ENCODE data around the gene PDLIM1. TPM values are rescaled to one million over a fixed set of nuclear protein-coding genes. Genes with fewer than 3 reads are reported as not detected.

The PDLIM1 gene
- total RNA-seq, 1 experiment from 2014 or later = 183 TPM

DNA sequence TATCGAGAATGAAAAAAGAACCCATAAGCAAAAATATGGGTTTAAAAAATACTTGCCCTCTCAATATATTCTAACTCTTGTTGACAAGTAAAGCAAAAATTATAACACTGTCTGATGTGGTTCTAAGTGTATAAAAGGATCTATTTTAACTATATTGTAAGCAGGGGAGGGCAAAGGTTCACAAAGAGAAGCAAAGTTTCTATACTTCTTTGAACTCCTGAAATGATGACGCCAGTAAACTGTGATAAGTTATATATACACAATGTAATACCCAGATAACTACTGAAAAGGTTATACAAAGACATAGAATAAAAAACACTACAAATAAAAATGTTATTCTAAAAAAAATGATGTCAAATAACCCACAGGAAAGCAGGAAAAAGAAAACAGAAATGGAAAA is 37.1 kb downstream of the PDLIM1 start:
- POLR2A ChIA-PET = no interaction called here
- Histone ChIP-seq H3K27me3 (ENCODE audit: control insufficient read depth, insufficient read depth, low read length) (no peaks in the 10 kb centered on the region), H3K36me3 (ENCODE audit: control insufficient read depth, insufficient read depth, low read length) (no peaks in the 10 kb centered on the region), H3K4me3 (ENCODE audit: low read depth in 2 of 2, low read length in 2 of 2) (no peak overlapping the region), H3K4me1 (ENCODE audit: control insufficient read depth, insufficient read depth, low read length) (no peaks in the 10 kb centered on the region), H3K27ac (ENCODE audit: low read length) (no peak overlapping the region), H3K9me3 (ENCODE audit: control insufficient read depth, insufficient read depth, low read depth, low read length) (no peaks in the 10 kb centered on the region)
- in situ Hi-C loops (cut with HindIII; ENCODE audit: low pct_unique_long_range_greater_than_20kb, low sequenced_read_pairs) (no loop called here), intact Hi-C loops (cut with micrococcal nuclease; ENCODE audit: unreplicated experiment) (no loop called here)
- DNase-seq (ENCODE audit: low read depth, low spot score) (no peak), ATAC-seq (no peak)
- CTCF ChIA-PET = no interaction called here
- no TSS peak for BruUV-seq (replicated peaks)
- TF ChIP-seq, protein P1, sequence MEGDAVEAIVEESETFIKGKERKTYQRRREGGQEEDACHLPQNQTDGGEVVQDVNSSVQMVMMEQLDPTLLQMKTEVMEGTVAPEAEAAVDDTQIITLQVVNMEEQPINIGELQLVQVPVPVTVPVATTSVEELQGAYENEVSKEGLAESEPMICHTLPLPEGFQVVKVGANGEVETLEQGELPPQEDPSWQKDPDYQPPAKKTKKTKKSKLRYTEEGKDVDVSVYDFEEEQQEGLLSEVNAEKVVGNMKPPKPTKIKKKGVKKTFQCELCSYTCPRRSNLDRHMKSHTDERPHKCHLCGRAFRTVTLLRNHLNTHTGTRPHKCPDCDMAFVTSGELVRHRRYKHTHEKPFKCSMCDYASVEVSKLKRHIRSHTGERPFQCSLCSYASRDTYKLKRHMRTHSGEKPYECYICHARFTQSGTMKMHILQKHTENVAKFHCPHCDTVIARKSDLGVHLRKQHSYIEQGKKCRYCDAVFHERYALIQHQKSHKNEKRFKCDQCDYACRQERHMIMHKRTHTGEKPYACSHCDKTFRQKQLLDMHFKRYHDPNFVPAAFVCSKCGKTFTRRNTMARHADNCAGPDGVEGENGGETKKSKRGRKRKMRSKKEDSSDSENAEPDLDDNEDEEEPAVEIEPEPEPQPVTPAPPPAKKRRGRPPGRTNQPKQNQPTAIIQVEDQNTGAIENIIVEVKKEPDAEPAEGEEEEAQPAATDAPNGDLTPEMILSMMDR (IDR thresholded peaks at IDR 0.05) = no peak

DNA sequence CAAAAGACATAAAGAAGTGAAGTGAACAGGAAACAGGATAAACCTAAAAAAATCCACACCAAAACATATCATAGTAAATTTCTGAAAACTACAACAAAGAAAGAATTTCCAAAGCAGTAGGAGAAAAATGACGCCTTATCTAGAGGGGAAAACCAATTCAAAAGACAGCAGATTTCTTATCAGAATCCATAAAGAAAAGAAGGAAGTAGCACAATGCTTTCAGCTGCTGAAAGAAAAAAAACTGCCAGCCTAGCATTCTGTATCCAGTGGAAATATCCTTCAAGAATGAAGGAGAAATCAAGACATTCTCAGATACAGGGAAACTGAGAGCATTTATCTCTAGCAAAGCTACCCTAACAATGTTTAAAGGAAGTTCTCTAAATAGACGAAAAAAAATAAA is 37.8 kb downstream of the PDLIM1 start:
- CTCF ChIA-PET = no interaction called here
- Histone ChIP-seq H3K4me1 (ENCODE audit: control insufficient read depth, insufficient read depth, low read length) (peaks cover 2% of the 10 kb centered on the region), H3K9me3 (ENCODE audit: control insufficient read depth, insufficient read depth, low read depth, low read length) (no peaks in the 10 kb centered on the region), H3K36me3 (ENCODE audit: control insufficient read depth, insufficient read depth, low read length) (no peaks in the 10 kb centered on the region), H3K27me3 (ENCODE audit: control insufficient read depth, insufficient read depth, low read length) (no peaks in the 10 kb centered on the region), H3K27ac (ENCODE audit: low read length) (no peak overlapping the region), H3K4me3 (ENCODE audit: low read depth in 2 of 2, low read length in 2 of 2) (no peak overlapping the region)
- in situ Hi-C loops (cut with HindIII; ENCODE audit: low pct_unique_long_range_greater_than_20kb, low sequenced_read_pairs) = no loop called here
- ATAC-seq (no peak), DNase-seq (ENCODE audit: low read depth, low spot score) (no peak)
- no TSS peak for BruUV-seq (replicated peaks)
- POLR2A ChIA-PET = no interaction called here
- intact Hi-C loops (cut with micrococcal nuclease; ENCODE audit: unreplicated experiment) = no loop called here
- TF ChIP-seq SIN3A (IDR thresholded peaks at IDR 0.05; ENCODE audit: borderline replicate concordance, insufficient read depth, low read depth, low read length) (no peak), POLR2AphosphoS5 (IDR thresholded peaks at IDR 0.05; ENCODE audit: low read depth, low read length) (no peak), TCF7L2 (IDR thresholded peaks at IDR 0.05; ENCODE audit: low read depth, low read length) (no peak)
- TF ChIP-seq, protein P1 (IDR thresholded peaks at IDR 0.05) = no peak
- TF ChIP-seq, protein P2, sequence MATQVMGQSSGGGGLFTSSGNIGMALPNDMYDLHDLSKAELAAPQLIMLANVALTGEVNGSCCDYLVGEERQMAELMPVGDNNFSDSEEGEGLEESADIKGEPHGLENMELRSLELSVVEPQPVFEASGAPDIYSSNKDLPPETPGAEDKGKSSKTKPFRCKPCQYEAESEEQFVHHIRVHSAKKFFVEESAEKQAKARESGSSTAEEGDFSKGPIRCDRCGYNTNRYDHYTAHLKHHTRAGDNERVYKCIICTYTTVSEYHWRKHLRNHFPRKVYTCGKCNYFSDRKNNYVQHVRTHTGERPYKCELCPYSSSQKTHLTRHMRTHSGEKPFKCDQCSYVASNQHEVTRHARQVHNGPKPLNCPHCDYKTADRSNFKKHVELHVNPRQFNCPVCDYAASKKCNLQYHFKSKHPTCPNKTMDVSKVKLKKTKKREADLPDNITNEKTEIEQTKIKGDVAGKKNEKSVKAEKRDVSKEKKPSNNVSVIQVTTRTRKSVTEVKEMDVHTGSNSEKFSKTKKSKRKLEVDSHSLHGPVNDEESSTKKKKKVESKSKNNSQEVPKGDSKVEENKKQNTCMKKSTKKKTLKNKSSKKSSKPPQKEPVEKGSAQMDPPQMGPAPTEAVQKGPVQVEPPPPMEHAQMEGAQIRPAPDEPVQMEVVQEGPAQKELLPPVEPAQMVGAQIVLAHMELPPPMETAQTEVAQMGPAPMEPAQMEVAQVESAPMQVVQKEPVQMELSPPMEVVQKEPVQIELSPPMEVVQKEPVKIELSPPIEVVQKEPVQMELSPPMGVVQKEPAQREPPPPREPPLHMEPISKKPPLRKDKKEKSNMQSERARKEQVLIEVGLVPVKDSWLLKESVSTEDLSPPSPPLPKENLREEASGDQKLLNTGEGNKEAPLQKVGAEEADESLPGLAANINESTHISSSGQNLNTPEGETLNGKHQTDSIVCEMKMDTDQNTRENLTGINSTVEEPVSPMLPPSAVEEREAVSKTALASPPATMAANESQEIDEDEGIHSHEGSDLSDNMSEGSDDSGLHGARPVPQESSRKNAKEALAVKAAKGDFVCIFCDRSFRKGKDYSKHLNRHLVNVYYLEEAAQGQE (IDR thresholded peaks at IDR 0.05; ENCODE audit: insufficient read depth in 1 of 2, low read depth in 2 of 2, low read length in 1 of 2) = no peak

DNA sequence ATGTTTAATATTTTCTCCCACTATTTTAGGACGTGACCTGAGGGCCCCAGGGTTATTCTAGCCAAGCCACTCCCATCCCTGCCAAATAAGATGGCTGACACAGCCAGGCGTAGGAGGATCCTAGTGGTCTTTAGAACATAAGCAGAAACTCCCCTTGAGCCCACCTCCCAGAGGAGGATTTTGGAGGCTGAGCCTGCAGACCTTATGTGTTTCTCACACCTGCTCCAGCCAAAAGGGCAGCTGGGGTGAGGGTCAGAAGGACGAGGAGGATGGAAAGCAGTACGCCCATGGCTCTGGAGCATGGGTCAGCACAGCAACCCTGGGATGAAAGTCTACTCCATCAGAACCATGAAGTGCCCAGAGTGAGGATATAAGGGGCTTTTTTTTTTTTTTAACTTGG is 39.9 kb downstream of the PDLIM1 start:
- Histone ChIP-seq H3K4me1 (ENCODE audit: control insufficient read depth, insufficient read depth, low read length) (peaks cover 16% of the 10 kb centered on the region), H3K9me3 (ENCODE audit: control insufficient read depth, insufficient read depth, low read depth, low read length) (no peaks in the 10 kb centered on the region), H3K4me3 (ENCODE audit: low read depth in 2 of 2, low read length in 2 of 2) (no peak overlapping the region), H3K27ac (ENCODE audit: low read length) (no peak overlapping the region), H3K36me3 (ENCODE audit: control insufficient read depth, insufficient read depth, low read length) (no peaks in the 10 kb centered on the region), H3K27me3 (ENCODE audit: control insufficient read depth, insufficient read depth, low read length) (no peaks in the 10 kb centered on the region)
- intact Hi-C loops (cut with micrococcal nuclease; ENCODE audit: unreplicated experiment) = no loop called here
- in situ Hi-C loops (cut with HindIII; ENCODE audit: low pct_unique_long_range_greater_than_20kb, low sequenced_read_pairs) = no loop called here
- CTCF ChIA-PET = interaction anchor here (0.7 kb wide), 1 partner anchor 20 kb away, joined by 7 read pairs; no protein-coding TSS in a partner anchor
- BruUV-seq (replicated peaks) = no TSS peak
- ATAC-seq (no peak), DNase-seq (ENCODE audit: low read depth, low spot score) (no peak)
- TF ChIP-seq, protein P2 (IDR thresholded peaks at IDR 0.05; ENCODE audit: insufficient read depth in 1 of 2, low read depth in 2 of 2, low read length in 1 of 2) = no peak
- TF ChIP-seq SIN3A (IDR thresholded peaks at IDR 0.05; ENCODE audit: borderline replicate concordance, insufficient read depth, low read depth, low read length) (no peak), TCF7L2 (IDR thresholded peaks at IDR 0.05; ENCODE audit: low read depth, low read length) (no peak), POLR2AphosphoS5 (IDR thresholded peaks at IDR 0.05; ENCODE audit: low read depth, low read length) (no peak)
- TF ChIP-seq, protein P1 (IDR thresholded peaks at IDR 0.05) = no peak
- POLR2A ChIA-PET = interaction anchor here (0.6 kb wide), 2 partner anchors 58 to 1579 kb away, joined by 3 read pairs; no protein-coding TSS in a partner anchor

Data from Panc1 (cell line).